Tibial artery (tissue), 4 donors: ENCODE measurements around the gene AARSD1.

Source experiments
- DNase-seq, 2 donors: peaks; one replicate each; pipeline ENCODE4 v3.0.0-alpha.2; 2019
- H3K27ac ChIP-seq, 2 donors: fragments of 200-600 bp; sonication (generic) in 1 of 2; 1 replicate in 1 of 2; 2 replicates in 1 of 2; pipeline ENCODE4 v1.5.1; 2018 to 2019; ENCODE audit warnings: mild to moderate bottlenecking in 1 of 2
- H3K27me3 ChIP-seq, 2 donors: fragments of 200-600 bp; sonication (generic) in 1 of 2; one replicate each; pipeline versions ENCODE4 v1.5.1 to v1.6.0; 2016 to 2019
- H3K36me3 ChIP-seq, 3 donors: fragments of 200-600 bp; sonication (generic) in 2 of 3; one replicate each; pipeline ENCODE4 v1.5.1; 2016 to 2019; ENCODE audit warnings: mild to moderate bottlenecking in 2 of 3
- H3K4me1 ChIP-seq, 4 donors: fragments of 200-600 bp; sonication (generic) in 2 of 4; 1 replicate in 3 of 4; 2 replicates in 1 of 4; pipeline ENCODE4 v1.5.1; 2016 to 2019
- H3K4me3 ChIP-seq, 2 donors: fragments of 200-600 bp; sonication (generic) in 1 of 2; 1 replicate in 1 of 2; 2 replicates in 1 of 2; pipeline ENCODE4 v1.5.1; 2018 to 2019; ENCODE audit warnings: mild to moderate bottlenecking in 2 of 2
- H3K9me3 ChIP-seq, 3 donors: fragments of 200-600 bp; sonication (generic) in 1 of 3; one replicate each; pipeline ENCODE4 v1.5.1; 2016 to 2019
- intact Hi-C: fragments of 100-400 bp; cut with DNase I; formaldehyde crosslinking; loops from one replicate; pipeline ENCODE4 v1.15.0; 2023; ENCODE audit warnings: low total_unique reads
- TF ChIP-seq, protein P1 (sequence below), 2 experiments: fragments of 200-600 bp in 1 of 2; fragments of 450-650 bp in 1 of 2; IDR thresholded peaks; one replicate each; pipeline ENCODE4 v1.5.1; 2017 to 2019; ENCODE audit warnings: antibody characterized with exemption in 2 of 2, mild to moderate bottlenecking in 1 of 2, moderate library complexity in 1 of 2

The AARSD1 gene

DNA sequence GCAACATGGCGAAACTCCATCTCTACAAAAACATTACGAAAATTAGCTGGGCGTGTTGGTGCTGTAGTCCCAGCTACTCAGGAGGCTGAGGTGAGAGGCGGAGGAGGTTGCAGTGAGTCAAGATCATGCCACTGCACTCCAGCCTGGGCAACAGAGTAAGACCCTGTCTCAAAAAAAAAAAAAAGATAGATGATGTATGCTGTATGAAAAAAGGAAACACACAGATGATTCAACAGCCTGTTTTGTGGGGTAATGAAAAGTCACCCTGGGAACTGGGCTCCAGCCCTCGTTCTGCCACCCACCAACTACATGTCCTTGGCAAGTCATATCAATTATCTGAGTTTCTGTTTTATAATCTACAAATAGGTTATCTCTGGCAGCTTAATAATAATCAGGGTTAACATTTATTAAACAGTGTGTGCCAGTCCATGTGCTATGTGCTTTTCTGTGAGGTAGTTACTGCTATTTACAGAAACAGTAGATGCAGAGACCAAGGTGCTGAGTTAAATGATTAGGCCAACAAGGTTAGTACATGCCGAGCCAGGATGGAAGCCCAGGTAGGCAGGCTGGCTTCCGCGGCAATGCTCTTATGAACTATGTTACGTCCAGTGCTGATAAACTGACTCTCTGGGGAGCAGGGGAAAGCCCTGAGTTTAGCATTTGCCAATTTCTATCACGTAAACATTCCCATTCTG is 62.6 kb downstream of the AARSD1 start:
- Histone ChIP-seq H3K4me3 (no peak overlapping the region), H3K27ac (no peak overlapping the region), H3K9me3 (no peaks in the 10 kb centered on the region), H3K36me3 (no peaks in the 10 kb centered on the region), H3K4me1 (no peaks in the 10 kb centered on the region), H3K27me3 (no peaks in the 10 kb centered on the region)
- TF ChIP-seq, protein P1, sequence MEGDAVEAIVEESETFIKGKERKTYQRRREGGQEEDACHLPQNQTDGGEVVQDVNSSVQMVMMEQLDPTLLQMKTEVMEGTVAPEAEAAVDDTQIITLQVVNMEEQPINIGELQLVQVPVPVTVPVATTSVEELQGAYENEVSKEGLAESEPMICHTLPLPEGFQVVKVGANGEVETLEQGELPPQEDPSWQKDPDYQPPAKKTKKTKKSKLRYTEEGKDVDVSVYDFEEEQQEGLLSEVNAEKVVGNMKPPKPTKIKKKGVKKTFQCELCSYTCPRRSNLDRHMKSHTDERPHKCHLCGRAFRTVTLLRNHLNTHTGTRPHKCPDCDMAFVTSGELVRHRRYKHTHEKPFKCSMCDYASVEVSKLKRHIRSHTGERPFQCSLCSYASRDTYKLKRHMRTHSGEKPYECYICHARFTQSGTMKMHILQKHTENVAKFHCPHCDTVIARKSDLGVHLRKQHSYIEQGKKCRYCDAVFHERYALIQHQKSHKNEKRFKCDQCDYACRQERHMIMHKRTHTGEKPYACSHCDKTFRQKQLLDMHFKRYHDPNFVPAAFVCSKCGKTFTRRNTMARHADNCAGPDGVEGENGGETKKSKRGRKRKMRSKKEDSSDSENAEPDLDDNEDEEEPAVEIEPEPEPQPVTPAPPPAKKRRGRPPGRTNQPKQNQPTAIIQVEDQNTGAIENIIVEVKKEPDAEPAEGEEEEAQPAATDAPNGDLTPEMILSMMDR (IDR thresholded peaks at IDR 0.05), result no peak
- DNase-seq, result no peak
- intact Hi-C loops, result no loop called here
